Measurements from ENCODE around the gene PRL. TPM values are rescaled to one million over a fixed set of nuclear protein-coding genes. Genes with fewer than 3 reads are reported as not detected.

PRL gene
- total RNA-seq, 3 donors from 2014 or later (not counting 1 experiment from before 2014, with no cell fraction given): not detected

DNA sequence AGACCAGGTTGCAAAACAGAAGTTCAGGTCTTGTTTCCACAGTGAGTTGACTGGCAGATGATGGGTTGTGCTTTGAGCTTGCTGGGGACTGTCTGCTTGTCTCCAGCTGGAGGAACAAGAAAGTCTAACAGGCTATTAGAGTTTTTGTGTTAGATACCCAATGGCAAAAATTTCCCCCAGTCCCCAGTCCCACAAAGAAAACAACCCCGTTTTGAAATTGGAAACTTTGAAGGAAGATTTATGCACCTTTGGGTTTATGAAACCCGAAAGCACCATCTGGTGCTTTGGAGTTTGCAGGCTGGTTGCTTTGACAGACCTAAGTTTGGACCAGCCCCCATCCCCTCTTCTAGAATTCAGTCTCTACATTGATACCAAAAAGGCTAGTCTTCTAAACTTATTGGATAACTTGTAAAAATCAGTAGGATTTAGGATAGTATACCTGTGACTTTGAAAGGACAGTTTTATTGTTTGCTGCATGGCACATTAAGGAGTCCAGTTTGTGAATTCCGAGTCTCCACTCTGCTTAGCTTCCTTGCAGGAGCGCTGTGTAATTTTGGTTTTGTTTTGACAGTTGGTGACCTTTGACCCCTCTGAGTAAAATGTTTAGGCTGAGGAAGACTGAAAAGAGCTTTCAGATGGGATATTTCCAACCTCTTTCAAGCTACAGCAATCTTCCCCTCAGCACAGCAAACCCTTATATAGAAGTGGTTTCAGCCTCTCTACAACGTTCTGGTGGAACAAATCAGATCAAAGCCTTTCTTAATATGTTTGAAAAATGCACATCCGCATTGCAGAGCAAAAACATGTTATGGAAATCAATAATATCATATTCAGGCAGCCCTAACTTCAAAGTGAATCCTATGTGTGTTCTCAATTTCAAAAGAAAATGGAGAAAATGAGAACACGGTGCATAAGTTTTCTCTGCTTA lies 25.5 kb upstream of the PRL start:
- H3K4me3 Mint-ChIP-seq: no peak overlapping the region
- 62% methylated on average over 6 of the region's 7 CpGs for WGBS (ENCODE audit: insufficient coverage)
- intact Hi-C loops (cut with micrococcal nuclease): no loop called here

DNA sequence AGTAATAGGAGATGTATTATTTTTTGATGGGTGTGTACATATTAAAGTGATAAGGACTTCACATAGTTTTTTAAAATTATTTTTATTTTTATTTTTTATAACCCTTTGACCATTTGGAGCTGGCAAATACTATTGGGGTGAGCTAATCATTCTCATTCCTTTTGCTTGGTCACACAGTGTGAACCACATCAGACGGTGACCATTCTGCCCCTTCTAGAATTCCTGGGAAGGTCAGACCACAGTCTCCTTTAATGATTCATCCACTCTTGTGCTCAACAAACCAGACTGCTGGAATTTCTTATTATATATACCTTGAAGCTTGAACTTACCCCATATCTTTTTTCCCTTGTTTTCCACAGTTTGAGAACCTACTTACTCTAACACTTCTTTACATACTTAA lies 23.9 kb upstream of the PRL start:
- no peak overlapping the region for H3K4me3 Mint-ChIP-seq
- intact Hi-C loops (cut with micrococcal nuclease): no loop called here

More for the DNA sequence above, 25.5 kb upstream of the PRL start:
- Histone ChIP-seq H3K27me3 (ENCODE audit: control insufficient read depth, insufficient read depth, low read length) (no peaks in the 10 kb centered on the region), H3K4me3 (ENCODE audit: low read length) (no peak overlapping the region), H3K36me3 (ENCODE audit: control insufficient read depth, insufficient read depth, low read length) (no peaks in the 10 kb centered on the region), H3K27ac (ENCODE audit: low read length) (no peak overlapping the region), H3K9me3 (ENCODE audit: control insufficient read depth, insufficient read depth, low read length) (no peaks in the 10 kb centered on the region), H3K4me1 (ENCODE audit: control insufficient read depth, insufficient read depth, low read length) (no peaks in the 10 kb centered on the region)
- Mint-ChIP-seq H3K4me1 (no peaks in the 10 kb centered on the region), H3K36me3 (no peaks in the 10 kb centered on the region), H3K9me3 (peaks cover 0 to 6% of the 10 kb centered on the region in 2 donors), H3K27me3 (ENCODE audit: low read depth in 2 of 2) (no peaks in the 10 kb centered on the region), H3K27ac (no peak overlapping the region)
- no peak for DNase-seq
- ATAC-seq: no peak
- TF ChIP-seq, protein P1, sequence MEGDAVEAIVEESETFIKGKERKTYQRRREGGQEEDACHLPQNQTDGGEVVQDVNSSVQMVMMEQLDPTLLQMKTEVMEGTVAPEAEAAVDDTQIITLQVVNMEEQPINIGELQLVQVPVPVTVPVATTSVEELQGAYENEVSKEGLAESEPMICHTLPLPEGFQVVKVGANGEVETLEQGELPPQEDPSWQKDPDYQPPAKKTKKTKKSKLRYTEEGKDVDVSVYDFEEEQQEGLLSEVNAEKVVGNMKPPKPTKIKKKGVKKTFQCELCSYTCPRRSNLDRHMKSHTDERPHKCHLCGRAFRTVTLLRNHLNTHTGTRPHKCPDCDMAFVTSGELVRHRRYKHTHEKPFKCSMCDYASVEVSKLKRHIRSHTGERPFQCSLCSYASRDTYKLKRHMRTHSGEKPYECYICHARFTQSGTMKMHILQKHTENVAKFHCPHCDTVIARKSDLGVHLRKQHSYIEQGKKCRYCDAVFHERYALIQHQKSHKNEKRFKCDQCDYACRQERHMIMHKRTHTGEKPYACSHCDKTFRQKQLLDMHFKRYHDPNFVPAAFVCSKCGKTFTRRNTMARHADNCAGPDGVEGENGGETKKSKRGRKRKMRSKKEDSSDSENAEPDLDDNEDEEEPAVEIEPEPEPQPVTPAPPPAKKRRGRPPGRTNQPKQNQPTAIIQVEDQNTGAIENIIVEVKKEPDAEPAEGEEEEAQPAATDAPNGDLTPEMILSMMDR (IDR thresholded peaks at IDR 0.05): no peak

DNA sequence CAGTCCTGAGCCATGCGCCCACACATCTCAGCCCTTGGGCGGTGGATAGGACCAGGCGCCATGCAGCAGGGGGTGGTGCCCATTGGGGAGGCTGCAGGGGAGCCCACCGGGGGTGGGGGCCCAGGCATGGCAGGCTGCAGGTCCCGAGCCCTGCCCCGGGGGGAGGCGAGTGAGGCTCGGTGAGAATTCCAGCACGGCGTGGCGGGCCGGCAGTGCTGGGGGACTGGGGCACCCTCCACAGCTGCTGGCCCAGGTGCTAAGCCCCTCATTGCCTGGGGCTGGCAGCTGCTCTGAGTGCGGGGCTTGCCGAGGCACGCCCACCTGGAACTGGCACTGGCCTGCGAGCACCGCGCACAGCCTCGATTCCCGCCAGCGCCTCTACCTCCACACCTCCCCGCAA lies 21.6 kb upstream of the PRL start:
- Mint-ChIP-seq H3K4me1 (no peaks in the 10 kb centered on the region), H3K9me3 (peaks cover 3 to 4% of the 10 kb centered on the region in 2 donors), H3K27me3 (ENCODE audit: low read depth in 2 of 2) (no peaks in the 10 kb centered on the region), H3K36me3 (no peaks in the 10 kb centered on the region), H3K4me3 (no peak overlapping the region), H3K27ac (no peak overlapping the region)
- DNase-seq (no peak), ATAC-seq (no peak)
- no peak overlapping the region for H3K27ac ChIP-seq (ENCODE audit: low read length)
- TF ChIP-seq, protein P1 (IDR thresholded peaks at IDR 0.05): no peak
- H3K36me3 ChIP-seq (ENCODE audit: control insufficient read depth, insufficient read depth, low read length): no peaks in the 10 kb centered on the region
- peaks cover 3% of the 10 kb centered on the region for H3K9me3 ChIP-seq (ENCODE audit: control insufficient read depth, insufficient read depth, low read length)
- H3K4me1 ChIP-seq (ENCODE audit: control insufficient read depth, insufficient read depth, low read length): no peaks in the 10 kb centered on the region
- no peak overlapping the region for H3K4me3 ChIP-seq (ENCODE audit: low read length)
- H3K27me3 ChIP-seq (ENCODE audit: control insufficient read depth, insufficient read depth, low read length): no peaks in the 10 kb centered on the region
- intact Hi-C loops (cut with micrococcal nuclease): no loop called here
- WGBS (ENCODE audit: insufficient coverage): 89% methylated on average over 22 of the region's 22 CpGs

More for the DNA sequence above, 23.9 kb upstream of the PRL start:
- no peaks in the 10 kb centered on the region for H3K27me3 ChIP-seq (ENCODE audit: control insufficient read depth, insufficient read depth, low read length)
- no peak for DNase-seq
- no peaks in the 10 kb centered on the region for H3K4me1 ChIP-seq (ENCODE audit: control insufficient read depth, insufficient read depth, low read length)
- H3K9me3 ChIP-seq (ENCODE audit: control insufficient read depth, insufficient read depth, low read length): no peaks in the 10 kb centered on the region
- no peak overlapping the region for H3K27ac Mint-ChIP-seq
- peaks cover 0 to 2% of the 10 kb centered on the region in 2 donors for H3K9me3 Mint-ChIP-seq
- H3K27ac ChIP-seq (ENCODE audit: low read length): no peak overlapping the region
- no peak overlapping the region for H3K4me3 ChIP-seq (ENCODE audit: low read length)
- TF ChIP-seq, protein P1 (IDR thresholded peaks at IDR 0.05): no peak
- 92% methylated on average over 1 of the region's 1 CpG for WGBS (ENCODE audit: insufficient coverage)
- H3K27me3 Mint-ChIP-seq (ENCODE audit: low read depth in 2 of 2): no peaks in the 10 kb centered on the region
- no peaks in the 10 kb centered on the region for H3K36me3 ChIP-seq (ENCODE audit: control insufficient read depth, insufficient read depth, low read length)
- no peak for ATAC-seq
- H3K4me1 Mint-ChIP-seq: no peaks in the 10 kb centered on the region
- H3K36me3 Mint-ChIP-seq: no peaks in the 10 kb centered on the region

Data from natural killer cell (primary cell).